Right lung (tissue), 5 donors: Measurements from ENCODE around the gene C18orf32. TPM values are rescaled to one million over a fixed set of nuclear protein-coding genes. Genes with fewer than 3 reads are reported as not detected.
"Not testable (repeated sequence)": the region's sequence is repeated elsewhere in the genome, so short reads cannot be mapped to it uniquely, and the experiment has no call there.

Experiments used
- DNase-seq, 2 donors: peaks; one replicate each; pipeline ENCODE4 v3.0.0-alpha.2; 2013
- polyA plus RNA-seq, 5 donors: library from polyadenylated mRNA; unstranded; fragments of 120-200 nt; gene quantifications; one replicate each; pipeline versions ENCODE4 v1.2.1 to v1.2.3, GENCODE V29; 2013; ENCODE audit warnings: inconsistent platforms in 1 of 5, low replicate concordance in 1 of 5; ENCODE audit not compliant: insufficient read length in 5 of 5, insufficient read depth in 1 of 5

The C18orf32 gene
- polyA plus RNA-seq, 5 donors: 20.6 to 32.0 (median 26.0) TPM

GRCh38 chr18:49474935-49475334 is 12.1 kb downstream of the C18orf32 start:
- DNase-seq: not testable (repeated sequence)

GRCh38 chr18:49473721-49474120 is 13.3 kb downstream of the C18orf32 start:
- DNase-seq: no peak

- DNase-seq: no peak
Measured at GRCh38 chr18:49472459-49472858, 14.6 kb downstream of the C18orf32 start.

GRCh38 chr18:49471532-49471931 is 15.5 kb downstream of the C18orf32 start:
- no peak for DNase-seq

- no peak for DNase-seq
Measured at GRCh38 chr18:49467599-49467998, 19.4 kb downstream of the C18orf32 start.

- DNase-seq: no peak
Measured at GRCh38 chr18:49467019-49467563, 19.9 kb downstream of the C18orf32 start.

- DNase-seq: no peak
Measured at GRCh38 chr18:49464718-49465598, 22.1 kb downstream of the C18orf32 start.

GRCh38 chr18:49461602-49461977 is 25.4 kb downstream of the C18orf32 start:
- no peak for DNase-seq

- no peak for DNase-seq
Measured at GRCh38 chr18:49460976-49461601, 25.9 kb downstream of the C18orf32 start.

GRCh38 chr18:49459404-49460171 is 27.4 kb downstream of the C18orf32 start:
- no peak for DNase-seq

GRCh38 chr18:49457616-49458015 is 29.4 kb downstream of the C18orf32 start:
- DNase-seq: no peak

GRCh38 chr18:49456794-49457193 is 30.2 kb downstream of the C18orf32 start:
- DNase-seq: no peak

- not testable (repeated sequence) for DNase-seq
Measured at GRCh38 chr18:49452534-49452933, 34.5 kb downstream of the C18orf32 start.

- DNase-seq: no peak
Measured at GRCh38 chr18:49447810-49448745, 39.0 kb downstream of the C18orf32 start.

- DNase-seq: no peak
Measured at GRCh38 chr18:49446481-49446880, 40.6 kb downstream of the C18orf32 start.

GRCh38 chr18:49444581-49444980 is 42.5 kb downstream of the C18orf32 start:
- DNase-seq: no peak

GRCh38 chr18:49443837-49444236 is 43.2 kb downstream of the C18orf32 start:
- DNase-seq: no peak

- no peak for DNase-seq
Measured at GRCh38 chr18:49441338-49441938, 45.6 kb downstream of the C18orf32 start.

GRCh38 chr18:49435170-49435569 is 51.9 kb downstream of the C18orf32 start:
- no peak for DNase-seq

GRCh38 chr18:49432602-49433001 is 54.4 kb downstream of the C18orf32 start:
- no peak for DNase-seq
